ENCODE results near the gene TANK. TPM values are rescaled to one million over a fixed set of nuclear protein-coding genes. Genes with fewer than 3 reads are reported as not detected.

Gene TANK
- total RNA-seq, 2 experiments from 2014 or later = 43.4 to 64.9 TPM

- Histone ChIP-seq H3K9me3 (ENCODE audit: low read length) (no peaks in the 10 kb centered on the region), H3K36me3 (ENCODE audit: insufficient read depth, low read length) (peaks cover 6% of the 10 kb centered on the region; the same call in 1 of the 2 replicates), H3K4me1 (ENCODE audit: insufficient read depth, low read length, poor library complexity, severe bottlenecking) (peaks cover 9% of the 10 kb centered on the region), H3K4me3 (ENCODE audit: low read depth, low read length, poor library complexity, severe bottlenecking) (no peak overlapping the region), H3K79me2 (ENCODE audit: insufficient read depth, low read depth, low read length) (no peaks in the 10 kb centered on the region), H3K9me2 (ENCODE audit: insufficient read depth, low read length) (no peaks in the 10 kb centered on the region), H2AFZ (ENCODE audit: low read length) (no peak overlapping the region), H3K27ac (ENCODE audit: low read depth, low read length, poor library complexity, severe bottlenecking) (no peak overlapping the region), H4K20me1 (ENCODE audit: insufficient read depth, low read length) (no peaks in the 10 kb centered on the region), H3K4me2 (ENCODE audit: low read length) (no peak overlapping the region)
- DNase-seq (ENCODE audit: low spot score) = no peak
- intact Hi-C loops (cut with micrococcal nuclease; ENCODE audit: unreplicated experiment) = no loop called here
- no TSS peak for BruUV-seq (replicated peaks)
- TF ChIP-seq EZH2phosphoT487 (IDR thresholded peaks at IDR 0.05; ENCODE audit: borderline replicate concordance, low read depth, low read length) (no peak), CTCF (conservative IDR thresholded peaks at IDR 0.05; ENCODE audit: low read length) (no peak)
- CTCF ChIA-PET (ENCODE audit: unreplicated experiment) = interaction anchor here (0.8 kb wide), 1 partner anchor 54 kb away, joined by 3 read pairs; no protein-coding TSS in a partner anchor
- POLR2A ChIA-PET = interaction anchor here (1.5 to 2.7 kb wide), 2 partner anchors 11 to 31 kb away, joined by 4 to 7 read pairs; no protein-coding TSS in a partner anchor
Measured at GRCh38 chr2:161219211-161219610, 59.0 kb downstream of the TANK start.

GRCh38 chr2:161223139-161223732 is 63.0 kb downstream of the TANK start:
- Histone ChIP-seq H3K36me3 (ENCODE audit: insufficient read depth, low read length) (peaks cover 38% of the 10 kb centered on the region; the same call in 1 of the 2 replicates), H4K20me1 (ENCODE audit: insufficient read depth, low read length) (no peaks in the 10 kb centered on the region), H3K9me3 (ENCODE audit: low read length) (no peaks in the 10 kb centered on the region), H2AFZ (ENCODE audit: low read length) (no peak overlapping the region), H3K4me1 (ENCODE audit: insufficient read depth, low read length, poor library complexity, severe bottlenecking) (peaks cover 6% of the 10 kb centered on the region), H3K4me2 (ENCODE audit: low read length) (no peak overlapping the region), H3K27ac (ENCODE audit: low read depth, low read length, poor library complexity, severe bottlenecking) (no peak overlapping the region), H3K4me3 (ENCODE audit: low read depth, low read length, poor library complexity, severe bottlenecking) (no peak overlapping the region), H3K79me2 (ENCODE audit: insufficient read depth, low read depth, low read length) (no peaks in the 10 kb centered on the region), H3K9me2 (ENCODE audit: insufficient read depth, low read length) (no peaks in the 10 kb centered on the region)
- no TSS peak for BruUV-seq (replicated peaks)
- intact Hi-C loops (cut with micrococcal nuclease; ENCODE audit: unreplicated experiment) = loop anchor here (1.0 kb wide), 1 partner anchor 50 kb away; no protein-coding TSS in a partner anchor
- CTCF ChIA-PET (ENCODE audit: unreplicated experiment) = interaction anchor here (1.1 to 1.4 kb wide), 2 partner anchors 20 to 52 kb away, joined by 3 to 5 read pairs; no protein-coding TSS in a partner anchor
- peak; percentile 90 for TF ChIP-seq CTCF (conservative IDR thresholded peaks at IDR 0.05; ENCODE audit: low read length)
- no peak for TF ChIP-seq EZH2phosphoT487 (IDR thresholded peaks at IDR 0.05; ENCODE audit: borderline replicate concordance, low read depth, low read length)
- peak; percentile 52 for DNase-seq (ENCODE audit: low spot score)
- POLR2A ChIA-PET = interaction anchor here (0.6 to 1.6 kb wide), 9 partner anchors 9 to 118 kb away, joined by 3 to 7 read pairs (median 3); no protein-coding TSS in a partner anchor

All from OCI-LY7 (cell line).